Fibroblast of lung (primary cell): ENCODE measurements around the gene SNAP25.

Experiments
- CTCF ChIP-seq, 2 donors: IDR thresholded peaks in 1 of 2; conservative IDR thresholded peaks in 1 of 2; 1 replicate in 1 of 2; 2 replicates in 1 of 2; pipeline ENCODE4 v1.5.1; 2011 to 2012; ENCODE audit warnings: low read length in 2 of 2, control low read depth in 1 of 2, inconsistent platforms in 1 of 2, low read depth in 1 of 2, mild to moderate bottlenecking in 1 of 2
- EZH2 ChIP-seq: IDR thresholded peaks from 2 replicates; pipeline ENCODE4 v1.5.1; 2012; ENCODE audit warnings: low read length, control low read depth, mild to moderate bottlenecking; ENCODE audit errors: missing control alignments

- no peak for TF ChIP-seq CTCF (conservative IDR thresholded peaks at IDR 0.05 in 1 of 2, IDR thresholded peaks at IDR 0.05 in 1 of 2; ENCODE audit: low read depth in 1 of 2, low read length in 2 of 2)
- no peak for TF ChIP-seq EZH2
Observed at GRCh38 chr20:10308652-10309051, 90.0 kb downstream of the SNAP25 start.
